Left forelimb (tissue), 1 donor: ENCODE results near the gene RGS9.

Experiments used
- DNase-seq: peaks from one replicate; pipeline ENCODE4 v3.0.0-alpha.2; 2018; ENCODE audit warnings: low spot score

RGS9 gene

DNA sequence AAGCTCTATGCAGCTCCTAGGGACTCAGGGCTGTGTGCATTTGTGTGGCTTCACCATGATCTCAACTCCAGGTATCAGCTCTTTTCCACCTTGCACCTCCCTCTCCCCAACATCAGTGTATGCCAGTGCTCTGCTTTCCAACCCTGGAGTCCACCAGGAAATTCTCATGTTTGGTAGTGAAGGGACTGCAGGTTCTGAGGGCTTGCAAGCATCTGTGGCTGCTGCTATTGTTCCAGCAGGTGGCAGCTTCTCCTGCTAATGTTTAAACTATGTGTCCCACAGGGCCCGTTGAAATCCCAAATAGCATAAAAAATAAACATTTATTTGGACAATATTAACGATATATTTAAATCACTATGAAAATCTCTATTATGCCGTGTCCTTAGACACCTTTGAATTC is 82.0 kb downstream of the RGS9 start:
- DNase-seq: no peak

DNA sequence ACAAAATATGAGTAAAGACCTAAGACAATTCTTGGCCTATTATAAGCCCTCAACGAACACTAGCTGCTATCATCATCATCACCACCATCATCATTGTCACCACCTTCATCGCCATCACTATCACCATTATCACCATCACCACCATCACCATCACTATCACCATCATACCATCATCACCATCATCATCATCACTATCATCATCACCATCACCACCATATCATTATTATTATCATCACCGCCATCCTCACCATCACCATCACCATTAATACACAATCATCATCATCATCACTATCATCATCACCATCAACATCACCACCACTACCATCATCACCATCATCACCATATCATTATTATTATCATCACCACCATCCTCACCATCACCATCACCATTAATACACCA is 82.5 kb downstream of the RGS9 start:
- DNase-seq: no peak

DNA sequence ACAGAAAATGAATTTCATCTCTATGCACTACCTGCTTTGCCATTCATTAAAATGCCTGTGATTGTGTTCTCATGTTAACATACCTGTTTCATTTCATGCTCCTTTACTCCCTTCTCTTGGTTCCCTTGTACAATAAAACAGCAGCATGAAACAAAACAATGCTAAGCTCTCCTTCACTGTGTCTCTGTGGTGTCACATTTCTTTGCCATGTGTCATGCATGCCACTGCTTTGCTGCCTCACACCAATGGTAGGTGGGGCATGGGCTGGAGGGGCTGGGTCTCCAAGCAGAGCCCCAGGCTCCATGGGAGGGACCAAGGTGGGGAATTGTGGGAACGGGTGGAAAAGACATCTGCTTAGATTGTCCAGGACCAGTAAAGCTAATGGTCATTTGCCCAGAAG is 83.6 kb downstream of the RGS9 start:
- no peak for DNase-seq

DNA sequence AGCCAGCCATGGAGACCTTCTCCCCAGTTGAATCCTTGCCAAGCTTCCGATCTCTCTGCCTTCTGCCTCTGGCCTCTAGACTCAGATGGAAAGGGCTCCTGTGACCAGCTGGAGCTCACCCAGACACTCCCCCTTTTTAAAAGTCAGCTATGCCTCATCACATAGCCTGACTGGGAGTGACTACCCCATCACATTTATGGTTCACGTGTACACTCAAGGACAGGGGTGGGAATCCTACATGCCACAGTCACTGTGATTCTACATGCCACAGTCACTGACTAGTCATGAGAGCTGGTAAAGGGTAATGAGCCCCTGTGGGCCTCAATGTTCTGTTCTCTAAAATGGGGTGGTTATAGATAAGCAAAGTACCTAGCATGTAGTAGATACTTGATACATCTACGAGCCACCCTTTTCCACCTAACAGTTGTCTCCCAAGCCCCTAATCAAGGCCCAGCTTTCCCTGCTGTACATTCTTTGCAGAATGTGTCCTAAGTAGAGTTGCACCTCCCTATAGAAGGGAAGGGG is 85.1 kb downstream of the RGS9 start:
- DNase-seq: no peak

DNA sequence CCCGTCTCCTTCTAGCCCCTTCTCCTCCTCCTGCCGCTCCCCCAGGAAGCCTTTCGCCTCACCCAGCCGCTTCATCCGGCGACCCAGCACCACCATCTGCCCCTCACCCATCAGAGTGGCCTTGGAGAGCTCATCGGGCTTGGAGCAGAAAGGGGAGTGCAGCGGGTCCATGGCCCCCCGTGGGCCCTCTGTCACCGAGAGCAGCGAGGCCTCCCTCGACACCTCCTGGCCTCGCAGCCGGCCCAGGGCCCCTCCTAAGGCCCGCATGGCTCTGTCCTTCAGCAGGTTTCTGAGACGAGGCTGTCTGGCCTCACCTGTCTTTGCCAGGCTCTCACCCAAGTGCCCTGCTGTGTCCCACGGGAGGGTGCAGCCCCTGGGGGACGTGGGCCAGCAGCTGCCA is 87.9 kb downstream of the RGS9 start:
- no peak for DNase-seq

DNA sequence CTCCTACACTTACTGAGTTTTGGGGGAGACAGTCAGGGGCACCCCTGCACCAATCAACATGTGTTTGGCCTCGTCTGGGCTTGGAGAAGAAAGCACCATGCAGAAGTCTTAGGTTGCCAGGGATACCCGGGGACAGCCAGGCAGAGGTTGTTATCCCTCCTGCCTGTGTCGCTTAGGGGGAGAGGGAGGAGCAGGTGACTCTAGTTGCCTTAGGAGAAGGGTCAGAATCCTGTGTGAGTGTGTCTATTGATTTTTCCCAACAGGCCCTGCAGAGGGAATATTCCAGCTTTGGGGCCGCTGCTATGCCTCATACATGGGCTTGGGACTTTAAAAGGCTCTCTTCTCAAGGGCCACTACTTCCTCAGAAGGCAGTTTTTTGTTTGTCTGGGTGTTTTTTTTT is 89.1 kb downstream of the RGS9 start:
- DNase-seq: no peak

DNA sequence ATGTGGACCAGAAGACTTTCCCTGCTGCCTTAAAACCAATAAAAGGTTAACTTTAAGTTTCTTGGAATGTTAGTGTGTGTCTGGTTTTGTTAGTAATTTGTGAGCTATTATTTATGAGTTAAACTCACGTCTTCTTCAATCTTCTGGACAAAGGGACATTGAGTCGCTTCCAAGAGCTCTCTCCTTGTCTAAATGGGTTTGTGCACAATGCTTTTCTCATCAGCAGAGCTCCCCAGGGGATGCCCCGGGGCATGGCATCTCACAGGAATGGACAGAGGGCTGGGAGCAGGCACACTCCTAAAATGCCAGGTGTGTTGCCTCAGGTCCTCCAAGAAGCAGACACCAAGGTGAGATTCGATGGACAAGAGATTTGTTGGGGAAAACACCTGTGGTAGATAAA is 90.5 kb downstream of the RGS9 start:
- DNase-seq: no peak

DNA sequence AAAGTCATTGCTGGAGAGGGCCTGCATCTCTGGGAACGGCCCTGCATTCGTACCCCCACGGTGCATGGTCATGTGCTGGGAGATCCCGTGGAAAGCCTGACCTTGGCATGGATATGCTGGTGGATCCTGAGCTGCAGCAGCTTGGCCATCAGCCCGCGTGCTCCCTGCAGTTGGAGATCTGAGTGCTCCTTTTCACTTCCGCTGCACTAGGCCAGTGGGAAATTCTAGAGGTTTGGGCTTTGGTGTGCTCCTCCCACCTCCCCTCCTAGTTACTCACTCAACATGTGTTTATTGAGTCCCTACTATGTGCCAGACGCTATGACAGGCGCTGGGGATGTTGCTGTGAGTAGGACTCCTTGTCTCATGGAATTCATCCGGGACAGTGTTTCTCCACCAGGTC is 91.1 kb downstream of the RGS9 start:
- no peak for DNase-seq

DNA sequence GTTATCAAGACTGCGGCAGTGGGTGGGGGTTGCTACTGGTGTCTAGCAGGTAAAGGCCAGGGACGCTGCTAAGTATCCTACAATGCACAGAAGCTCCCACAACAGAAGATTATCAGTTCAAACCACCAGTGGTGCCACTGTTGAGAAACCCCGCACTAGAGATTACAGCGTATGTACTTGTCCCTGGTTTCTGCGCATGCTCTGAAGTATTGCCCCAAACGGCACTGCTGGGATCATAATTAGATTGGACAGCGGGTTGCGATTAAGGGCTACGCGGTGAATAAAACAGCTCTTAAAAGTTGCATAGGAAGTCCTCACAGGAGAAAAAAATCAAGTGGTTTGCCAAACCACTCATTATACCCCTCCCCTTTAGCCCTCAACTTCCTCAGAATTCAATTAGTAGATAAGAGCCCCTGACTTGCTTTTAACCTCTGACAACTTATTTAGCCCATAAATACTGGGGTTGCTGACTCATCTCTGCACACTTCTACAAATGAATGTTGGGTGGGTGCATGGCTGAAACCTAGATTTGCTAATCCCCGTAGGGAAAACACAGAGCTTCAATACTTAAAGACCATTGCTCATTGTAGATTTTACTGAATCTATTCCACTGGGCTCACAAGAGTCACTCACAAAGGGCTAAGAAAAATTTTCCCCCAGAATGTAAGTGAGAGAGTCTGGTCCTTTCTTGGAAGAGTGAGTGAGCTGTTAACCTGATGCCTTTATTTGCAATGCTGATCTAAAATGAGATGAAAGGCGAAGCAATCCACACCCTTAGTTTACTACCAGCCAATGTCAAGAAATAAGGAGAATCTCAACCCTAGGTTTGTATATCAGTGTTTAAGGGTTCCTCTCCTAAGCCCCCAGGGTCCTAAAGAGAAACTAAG is 91.8 kb downstream of the RGS9 start:
- DNase-seq: no peak

DNA sequence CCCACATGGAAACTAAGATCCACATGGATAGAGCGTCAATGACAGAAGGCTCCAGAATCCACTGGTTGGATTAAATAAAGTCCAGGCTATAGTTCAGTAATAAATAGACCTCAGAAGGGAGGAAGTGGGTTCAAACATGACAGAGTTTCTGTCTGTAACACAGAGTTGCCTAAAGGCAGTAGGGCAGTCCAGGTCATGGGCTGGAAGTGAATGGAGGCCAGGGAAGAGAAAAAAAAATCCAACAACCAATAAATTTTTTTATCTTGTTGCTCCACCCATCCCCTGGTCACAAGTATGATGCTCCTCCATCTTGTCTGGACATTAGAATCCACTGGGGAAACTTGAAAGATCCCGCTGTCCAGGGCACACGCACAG is 92.4 kb downstream of the RGS9 start:
- DNase-seq: no peak

DNA sequence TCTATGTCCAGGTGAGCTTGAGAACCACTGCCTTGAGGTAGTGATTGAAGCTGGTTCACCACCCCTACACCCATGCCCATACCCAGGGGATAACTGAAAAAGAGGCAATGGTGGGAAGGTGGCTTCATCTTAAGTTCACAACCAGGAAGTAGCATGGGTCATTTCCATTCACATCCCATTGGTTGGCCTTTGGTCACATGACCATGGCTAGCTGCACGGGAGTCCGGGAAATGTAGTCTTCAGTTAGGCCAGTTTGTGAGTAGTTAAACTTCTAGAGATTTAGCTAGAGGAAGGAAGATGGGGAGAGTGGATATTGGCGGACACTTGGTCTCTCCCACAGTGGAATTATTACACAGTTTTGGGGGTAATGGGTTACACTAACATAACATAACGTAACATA is 92.9 kb downstream of the RGS9 start:
- DNase-seq: no peak

DNA sequence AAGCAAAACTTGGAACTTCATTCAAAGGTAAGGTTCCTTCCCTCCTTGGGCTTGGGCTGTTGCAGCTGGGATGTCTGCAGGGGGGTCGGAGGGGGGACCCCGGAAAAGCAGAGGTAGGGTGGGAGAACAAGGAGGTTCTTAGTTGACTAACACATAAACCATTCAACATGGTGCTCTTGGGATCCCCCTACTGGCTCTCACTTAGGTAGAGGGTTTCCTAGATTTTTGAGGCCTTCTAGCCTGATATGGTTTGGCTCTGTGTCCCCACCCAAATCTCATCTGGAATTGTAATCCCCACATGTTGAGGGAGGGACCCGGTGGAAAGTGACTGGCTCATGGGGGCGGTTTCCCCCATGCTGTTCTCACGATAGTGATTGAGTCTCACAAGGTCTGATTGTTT is 93.9 kb downstream of the RGS9 start:
- no peak for DNase-seq

DNA sequence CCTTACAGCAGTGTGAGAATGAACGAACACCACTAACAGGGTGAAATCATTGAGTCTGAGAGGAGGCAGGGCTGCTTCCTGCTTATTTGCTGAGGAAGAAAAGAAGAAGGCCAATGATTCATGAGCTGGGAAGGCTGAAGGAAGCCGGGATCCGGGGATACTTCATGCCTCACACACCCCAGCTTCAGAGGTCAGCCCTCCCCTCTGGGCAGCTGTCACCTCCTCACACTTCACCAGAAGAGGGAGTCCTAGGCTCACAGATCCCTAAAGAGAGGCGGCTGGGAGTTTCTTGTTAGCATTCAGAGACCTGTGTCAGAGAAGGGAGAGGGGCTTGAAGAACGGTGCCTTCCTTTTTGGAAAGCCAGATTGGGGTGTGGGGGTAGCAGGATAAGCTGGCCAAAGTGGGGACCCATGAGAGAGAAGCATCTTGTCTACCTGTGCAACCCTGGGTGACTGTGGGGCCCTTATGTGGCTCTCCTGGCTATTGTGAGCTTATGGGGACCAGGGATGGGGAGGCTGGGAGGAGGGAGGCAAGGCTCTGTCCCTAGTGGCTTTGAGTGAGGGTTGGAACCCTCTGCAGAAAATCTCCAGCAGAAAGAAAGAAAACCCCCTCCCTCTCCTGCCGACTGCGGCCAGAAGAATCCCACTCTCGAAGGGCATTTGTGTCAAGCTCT is 94.6 kb downstream of the RGS9 start:
- no peak for DNase-seq

DNA sequence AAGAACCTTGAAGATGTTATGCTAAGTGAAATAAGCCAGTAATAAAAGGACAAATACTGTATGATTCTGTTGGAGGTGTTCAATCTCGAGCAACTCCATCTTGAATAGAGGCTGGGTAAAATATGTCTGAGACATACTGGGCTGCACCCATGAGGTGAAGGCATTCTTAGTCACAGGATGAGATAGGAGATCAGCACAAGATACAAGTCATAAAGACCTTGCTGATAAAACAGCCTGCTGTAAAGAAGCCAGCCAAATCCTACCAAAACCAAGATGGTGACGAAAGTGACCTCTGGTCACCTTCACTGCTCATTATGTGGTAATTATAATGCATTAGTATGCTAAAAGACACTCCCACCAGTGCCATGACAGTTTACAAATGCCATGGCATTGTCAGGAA is 98.1 kb downstream of the RGS9 start:
- DNase-seq: no peak

DNA sequence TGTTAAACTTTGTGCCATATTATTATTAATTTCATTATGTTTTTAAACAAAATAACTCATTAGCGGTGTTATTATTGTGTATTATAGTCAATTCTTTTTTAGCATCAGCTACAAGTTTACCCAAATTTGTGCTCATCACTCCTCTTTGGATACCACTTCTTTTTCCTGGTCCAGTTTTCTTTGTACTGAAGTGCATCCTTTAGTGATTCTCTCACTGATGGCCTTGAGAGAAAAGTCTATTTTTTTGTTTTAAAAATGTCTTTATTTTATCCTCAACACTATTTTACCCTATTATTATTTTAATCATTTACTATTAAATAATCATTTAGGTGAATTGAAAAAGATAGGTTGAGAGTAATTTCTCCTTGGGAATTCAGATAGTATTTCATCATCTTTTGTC is 99.2 kb downstream of the RGS9 start:
- DNase-seq: no peak

DNA sequence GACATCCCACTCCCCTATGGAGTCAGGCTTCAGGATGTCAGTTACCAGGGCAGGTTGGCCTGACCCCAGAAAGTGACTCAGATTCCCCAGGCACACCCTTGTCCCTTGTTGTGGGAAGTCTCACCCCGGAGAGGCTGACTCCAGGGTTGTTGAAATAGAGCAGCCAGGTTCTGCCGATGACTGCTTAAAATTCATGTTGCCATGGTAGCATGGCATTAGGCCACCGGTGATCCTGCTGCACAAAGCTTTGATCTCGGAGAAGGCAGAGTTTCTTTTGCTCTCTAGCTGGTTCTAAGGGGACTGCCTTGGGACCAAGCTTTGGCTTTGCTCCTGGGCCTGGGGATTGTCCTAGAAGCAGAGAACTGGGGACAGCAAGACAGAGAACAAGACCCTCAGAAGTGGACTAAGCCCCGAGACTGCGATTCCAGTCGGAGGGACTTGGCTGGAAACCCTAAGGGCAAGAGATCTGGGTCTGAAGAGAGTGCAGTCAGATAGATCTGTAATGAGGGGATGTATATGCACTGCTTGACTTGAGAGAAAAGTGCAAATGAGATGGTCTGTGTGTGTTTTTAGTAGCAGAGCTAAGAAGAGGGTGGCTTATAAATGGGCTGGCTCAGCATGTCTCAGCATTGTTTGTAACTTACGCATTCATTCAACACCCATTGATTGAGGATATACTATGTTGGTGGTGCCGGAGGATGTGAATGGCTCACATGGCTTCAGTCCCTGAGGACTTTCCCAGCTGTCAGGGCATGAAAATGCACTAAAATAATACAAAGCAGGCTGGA is 106.9 kb downstream of the RGS9 start:
- DNase-seq: no peak

DNA sequence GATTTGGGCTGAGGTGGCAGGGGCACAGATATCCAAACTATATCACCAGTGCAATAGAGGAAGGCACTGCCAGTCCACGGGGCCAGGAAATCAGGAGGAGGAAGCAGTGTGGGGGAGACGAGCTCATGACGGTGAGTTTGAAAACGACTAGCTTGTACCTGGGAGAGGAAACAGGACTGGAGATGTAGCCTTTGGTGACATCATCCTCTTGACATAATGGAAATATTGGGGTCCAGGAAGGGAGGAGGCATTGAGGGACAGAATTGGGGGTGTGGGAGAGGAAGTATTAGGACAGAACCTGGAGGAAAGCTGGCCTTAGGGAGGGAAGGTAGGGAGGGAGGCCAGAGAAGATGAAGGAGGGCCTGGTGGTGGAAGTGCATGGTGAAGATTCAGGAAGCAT is 109.1 kb downstream of the RGS9 start:
- no peak for DNase-seq

DNA sequence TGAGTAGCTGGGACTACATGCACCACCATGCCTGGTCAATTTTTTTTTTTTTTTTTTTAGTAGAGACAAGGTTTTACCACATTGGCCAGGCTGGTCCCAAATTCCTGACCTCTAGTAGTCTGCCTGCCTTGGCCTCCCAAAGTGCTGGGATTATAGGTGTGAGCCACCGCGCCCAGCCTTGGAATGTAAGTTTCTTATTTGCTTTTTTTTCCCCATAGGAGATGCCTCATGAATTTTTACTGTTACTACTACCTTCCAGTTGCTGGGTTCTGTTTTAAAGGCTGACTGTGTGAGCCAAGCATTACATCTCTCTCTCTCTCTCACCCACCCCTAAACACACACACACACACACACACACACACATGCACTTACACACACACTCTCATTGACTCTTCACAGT is 112.6 kb downstream of the RGS9 start:
- DNase-seq: no peak

DNA sequence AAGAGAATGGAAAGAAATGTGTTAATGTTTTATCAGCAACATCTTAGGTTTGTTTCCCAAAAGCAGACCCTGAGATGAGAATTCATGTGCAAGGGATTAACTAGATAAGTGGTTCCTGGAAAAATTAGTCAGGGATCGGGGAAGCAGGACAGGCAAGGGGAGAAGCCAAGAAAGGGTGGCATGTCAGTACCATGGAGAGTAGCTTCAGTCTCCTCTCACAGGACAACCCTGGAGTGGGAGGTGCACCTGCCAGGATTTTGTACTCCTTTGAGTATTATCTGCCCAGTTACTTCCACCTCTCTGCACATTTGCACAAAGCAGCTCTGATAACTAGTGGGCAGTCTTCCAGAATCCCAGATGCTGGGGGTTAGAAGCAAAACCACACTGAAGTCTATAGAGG is 117.0 kb downstream of the RGS9 start:
- DNase-seq: no peak

DNA sequence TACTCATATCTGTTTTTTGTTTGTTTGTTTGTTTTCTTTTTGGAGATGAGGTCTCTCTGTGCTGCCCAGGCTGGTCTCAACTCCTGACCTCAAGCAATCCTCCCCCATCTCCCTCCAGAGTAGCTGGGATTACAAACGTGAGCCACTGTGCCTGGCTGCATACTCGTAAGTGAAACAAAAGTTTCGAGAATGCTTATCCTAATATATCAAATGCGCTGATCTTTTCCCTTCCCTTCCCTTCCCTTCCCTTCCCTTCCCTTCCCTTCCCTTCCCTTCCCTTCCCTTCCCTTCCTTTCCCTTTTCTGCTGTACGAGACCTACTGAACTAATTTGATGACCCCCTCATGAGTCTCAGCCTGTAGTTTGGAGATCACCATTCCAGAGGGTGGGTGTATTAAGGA is 122.1 kb downstream of the RGS9 start:
- no peak for DNase-seq

DNA sequence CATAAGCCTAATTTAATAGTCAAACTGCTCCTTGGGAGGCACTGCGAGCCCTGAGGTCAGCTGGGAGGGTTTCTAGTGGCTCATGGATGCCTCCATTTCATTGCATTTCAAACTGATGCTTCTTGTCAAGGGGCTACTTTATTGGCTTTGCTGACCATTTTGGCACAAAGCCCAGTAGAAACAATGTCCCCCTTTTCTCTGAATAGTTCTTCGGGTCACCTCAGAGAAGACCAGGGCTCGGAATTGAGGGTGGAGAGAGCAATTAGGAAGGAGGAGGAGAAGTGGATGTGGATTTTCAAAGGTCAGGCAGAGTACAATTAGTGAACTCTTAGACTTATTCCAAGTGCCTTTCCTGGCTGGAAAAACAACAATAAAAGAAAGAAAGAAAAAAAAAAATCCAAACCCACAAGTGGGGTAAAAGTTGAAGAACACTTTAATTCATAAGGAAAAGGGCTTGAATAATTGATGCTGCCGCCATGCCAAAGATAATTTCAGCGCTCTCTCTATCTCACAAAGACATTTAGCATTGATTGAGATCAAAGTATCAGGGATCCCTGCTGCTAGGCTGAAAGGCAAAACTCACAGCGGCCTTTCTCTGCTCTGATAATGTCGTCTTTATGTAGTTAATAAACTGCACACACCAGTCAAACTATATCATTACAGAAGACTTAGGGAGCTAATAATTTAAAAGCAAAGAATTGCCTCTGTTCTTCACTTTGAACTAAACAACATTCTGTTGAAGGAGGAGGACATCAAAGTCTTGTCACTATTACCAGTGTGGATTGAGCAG is 122.7 kb downstream of the RGS9 start:
- no peak for DNase-seq

DNA sequence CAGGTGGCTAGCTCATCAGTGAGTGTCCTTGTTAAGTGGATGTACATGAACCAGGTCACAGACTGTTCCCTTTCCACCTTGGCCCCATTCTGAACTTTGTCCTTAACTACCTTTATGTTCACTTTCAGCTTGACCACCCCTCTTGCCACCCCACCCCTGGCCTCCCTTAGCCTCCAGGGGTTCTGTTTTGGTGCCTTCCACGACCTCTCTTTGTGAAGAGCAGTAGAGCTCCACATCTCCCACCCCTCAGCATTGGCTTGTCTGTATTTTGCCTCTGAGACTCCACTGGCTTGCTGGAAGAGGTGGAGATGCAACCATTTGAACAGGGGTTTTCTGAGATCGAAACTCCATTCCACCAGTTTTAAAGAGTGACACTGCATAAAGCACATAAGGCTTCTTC is 123.5 kb downstream of the RGS9 start:
- DNase-seq: no peak
